DND-41 (cell line): Measurements from ENCODE around the gene ESYT2.

Experiments
- ATAC-seq: fragments of 200-7000 bp; cut with Tn5 transposase; 3 replicates; pipeline ENCODE4 v1.9.1; 2021; ENCODE audit warnings: low read depth; ENCODE audit not compliant: insufficient read depth
- DNase-seq: peaks from one replicate; pipeline ENCODE4 v3.0.0-alpha.2; 2020
- H2AFZ ChIP-seq: 2 replicates; pipeline ENCODE4 v1.6.0; 2012; ENCODE audit warnings: low read depth, low read length
- H3K27ac ChIP-seq: 2 replicates; pipeline ENCODE4 v1.5.1; 2012; ENCODE audit warnings: low read length, inconsistent platforms
- H3K27me3 ChIP-seq: fragments of 200-600 bp; sonication (generic); 2 replicates; pipeline ENCODE4 v1.6.0; 2012; ENCODE audit warnings: low read length, mild to moderate bottlenecking, inconsistent platforms; ENCODE audit not compliant: insufficient read depth, poor library complexity
- H3K36me3 ChIP-seq: 2 replicates; pipeline ENCODE4 v1.5.1; 2012; ENCODE audit warnings: low read length, inconsistent platforms; ENCODE audit not compliant: insufficient read depth
- H3K4me1 ChIP-seq: 2 replicates; pipeline ENCODE4 v1.5.1; 2012; ENCODE audit warnings: mild to moderate bottlenecking, low read length; ENCODE audit not compliant: insufficient read depth
- H3K4me2 ChIP-seq: 2 replicates; pipeline ENCODE4 v1.6.0; 2012; ENCODE audit warnings: mild to moderate bottlenecking, moderate library complexity, low read length, inconsistent platforms; ENCODE audit not compliant: insufficient read depth
- H3K4me3 ChIP-seq, 2 experiments: fragments of 200-600 bp in 1 of 2; shearing (Covaris generic) in 1 of 2; 2 replicates each; pipeline ENCODE4 v1.5.1; 2012 to 2016; ENCODE audit warnings: inconsistent platforms in 2 of 2, low read length in 2 of 2, mild to moderate bottlenecking in 2 of 2, low read depth in 1 of 2, moderate library complexity in 1 of 2
- H3K79me2 ChIP-seq: 2 replicates; pipeline ENCODE4 v1.6.0; 2012; ENCODE audit warnings: low read length, inconsistent platforms; ENCODE audit not compliant: insufficient read depth
- H3K9ac ChIP-seq: 2 replicates; pipeline ENCODE4 v1.6.0; 2012; ENCODE audit warnings: low read depth, mild to moderate bottlenecking, inconsistent platforms, low read length, moderate library complexity
- H3K9me3 ChIP-seq: 2 replicates; pipeline ENCODE4 v1.5.1; 2012; ENCODE audit warnings: low read length, moderate library complexity, mild to moderate bottlenecking, inconsistent platforms; ENCODE audit not compliant: insufficient read depth, severe bottlenecking
- H4K20me1 ChIP-seq: 2 replicates; pipeline ENCODE4 v1.6.0; 2012; ENCODE audit warnings: low read length; ENCODE audit not compliant: insufficient read depth
- EZH2 ChIP-seq: IDR thresholded peaks from 3 replicates; pipeline ENCODE4 v1.6.1; 2012; ENCODE audit warnings: borderline replicate concordance, low read depth, mild to moderate bottlenecking, moderate library complexity, low read length, inconsistent platforms; ENCODE audit not compliant: severe bottlenecking
- TF ChIP-seq, protein P1 (sequence below): IDR thresholded peaks from 2 replicates; pipeline ENCODE4 v1.5.1; 2012; ENCODE audit warnings: borderline replicate concordance, low read length, moderate library complexity, mild to moderate bottlenecking; ENCODE audit not compliant: poor library complexity, severe bottlenecking; ENCODE audit errors: extremely low read depth

The ESYT2 gene

DNA sequence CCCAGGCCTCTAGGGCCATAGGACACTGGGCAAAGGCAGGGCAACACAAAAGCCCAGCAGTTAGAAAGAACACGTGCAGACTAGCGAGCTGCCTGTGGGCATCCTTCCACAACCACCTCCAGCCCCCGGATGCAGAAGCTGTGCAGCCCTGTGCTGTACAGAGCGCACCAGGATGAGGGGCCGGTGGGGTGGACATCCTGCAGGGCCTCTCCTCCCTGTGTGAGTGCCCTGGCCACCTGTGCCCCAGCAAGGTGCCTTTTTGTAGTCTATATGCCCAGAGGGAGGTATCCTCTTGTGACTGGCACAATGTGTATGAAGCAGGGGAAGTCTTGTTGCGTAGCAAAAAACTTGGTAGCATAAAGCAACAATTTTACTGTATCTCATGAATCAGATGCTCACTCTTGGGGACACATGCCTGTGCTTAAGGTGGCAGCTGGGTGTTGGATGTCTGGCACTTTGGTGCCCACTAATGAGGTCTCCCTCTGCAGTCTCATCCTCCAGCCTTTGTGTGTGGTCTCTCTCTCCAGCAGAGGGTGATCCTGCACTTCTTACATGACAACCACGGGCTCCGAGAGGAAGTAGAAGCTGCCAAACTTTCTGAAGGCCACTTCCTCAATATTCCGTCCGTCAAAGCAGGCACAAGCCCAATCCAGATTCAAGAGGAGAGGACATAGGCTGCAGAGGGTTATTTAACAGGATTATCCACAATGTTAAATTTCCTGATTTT is 133.4 kb downstream of the ESYT2 start:
- H3K27me3 ChIP-seq = no peaks in the 10 kb centered on the region
- DNase-seq (no peak), ATAC-seq (peak; percentile 69)
- peaks cover 90% of the 10 kb centered on the region for H3K79me2 ChIP-seq
- no peak overlapping the region for H2AFZ ChIP-seq
- no peak overlapping the region for H3K4me3 ChIP-seq
- peaks cover 10% of the 10 kb centered on the region for H3K4me1 ChIP-seq
- no peak overlapping the region for H3K4me2 ChIP-seq
- TF ChIP-seq, protein P1, sequence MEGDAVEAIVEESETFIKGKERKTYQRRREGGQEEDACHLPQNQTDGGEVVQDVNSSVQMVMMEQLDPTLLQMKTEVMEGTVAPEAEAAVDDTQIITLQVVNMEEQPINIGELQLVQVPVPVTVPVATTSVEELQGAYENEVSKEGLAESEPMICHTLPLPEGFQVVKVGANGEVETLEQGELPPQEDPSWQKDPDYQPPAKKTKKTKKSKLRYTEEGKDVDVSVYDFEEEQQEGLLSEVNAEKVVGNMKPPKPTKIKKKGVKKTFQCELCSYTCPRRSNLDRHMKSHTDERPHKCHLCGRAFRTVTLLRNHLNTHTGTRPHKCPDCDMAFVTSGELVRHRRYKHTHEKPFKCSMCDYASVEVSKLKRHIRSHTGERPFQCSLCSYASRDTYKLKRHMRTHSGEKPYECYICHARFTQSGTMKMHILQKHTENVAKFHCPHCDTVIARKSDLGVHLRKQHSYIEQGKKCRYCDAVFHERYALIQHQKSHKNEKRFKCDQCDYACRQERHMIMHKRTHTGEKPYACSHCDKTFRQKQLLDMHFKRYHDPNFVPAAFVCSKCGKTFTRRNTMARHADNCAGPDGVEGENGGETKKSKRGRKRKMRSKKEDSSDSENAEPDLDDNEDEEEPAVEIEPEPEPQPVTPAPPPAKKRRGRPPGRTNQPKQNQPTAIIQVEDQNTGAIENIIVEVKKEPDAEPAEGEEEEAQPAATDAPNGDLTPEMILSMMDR = peak; percentile 52
- no peak for TF ChIP-seq EZH2
- peaks cover 92% of the 10 kb centered on the region for H3K36me3 ChIP-seq
- H3K9me3 ChIP-seq = no peaks in the 10 kb centered on the region
- H3K27ac ChIP-seq = no peak overlapping the region
- H3K9ac ChIP-seq = no peak overlapping the region
- peaks cover 54% of the 10 kb centered on the region for H4K20me1 ChIP-seq

DNA sequence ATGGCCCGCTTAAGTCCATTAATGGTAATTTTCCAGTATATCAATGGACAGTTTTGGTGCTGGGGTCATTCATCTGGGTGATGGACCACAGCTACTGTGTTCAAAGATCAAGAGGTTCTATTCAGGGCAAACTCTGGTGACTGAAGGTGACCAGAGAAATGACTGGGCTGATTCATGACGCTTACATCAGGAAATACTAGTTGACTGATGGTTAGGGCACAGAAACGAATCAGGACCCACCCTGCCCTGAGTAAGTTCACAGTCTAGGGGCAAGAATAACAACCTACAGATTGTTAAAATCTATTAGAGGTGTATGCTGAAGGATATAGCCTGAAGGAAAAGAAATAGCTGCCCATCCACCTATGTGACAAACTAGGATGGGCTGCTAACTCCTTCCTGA is 134.3 kb downstream of the ESYT2 start:
- H3K36me3 ChIP-seq = peaks cover 92% of the 10 kb centered on the region
- ATAC-seq (no peak), DNase-seq (no peak)
- H3K27ac ChIP-seq = no peak overlapping the region
- H3K4me1 ChIP-seq = peaks cover 2% of the 10 kb centered on the region
- no peak overlapping the region for H3K9ac ChIP-seq
- H3K79me2 ChIP-seq = peaks cover 83% of the 10 kb centered on the region
- H3K4me3 ChIP-seq = no peak overlapping the region
- TF ChIP-seq EZH2 = no peak
- TF ChIP-seq, protein P1 = no peak
- H4K20me1 ChIP-seq = peaks cover 50% of the 10 kb centered on the region
- H3K27me3 ChIP-seq = no peaks in the 10 kb centered on the region
- H3K4me2 ChIP-seq = no peak overlapping the region
- H2AFZ ChIP-seq = no peak overlapping the region
- no peaks in the 10 kb centered on the region for H3K9me3 ChIP-seq

DNA sequence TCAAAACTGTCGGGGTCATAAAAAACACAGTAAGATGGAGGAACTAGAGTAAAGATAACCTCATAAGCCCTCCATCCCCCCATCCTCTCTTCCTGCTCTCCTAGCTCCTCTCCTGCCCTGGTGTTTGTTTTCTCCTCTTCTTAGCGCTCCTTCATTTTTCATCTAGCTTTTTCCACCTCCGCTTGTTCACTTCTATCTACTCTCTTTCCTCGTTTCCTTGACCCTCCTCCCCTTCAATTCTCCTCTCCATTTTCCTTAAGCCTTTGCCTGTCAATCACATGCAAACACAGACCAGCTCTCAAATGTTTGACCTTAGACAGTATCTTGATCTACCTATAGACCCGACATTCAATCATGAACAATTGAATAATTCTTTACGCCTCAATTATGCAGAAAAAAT is 134.7 kb downstream of the ESYT2 start:
- DNase-seq (no peak), ATAC-seq (0 out of 3 replicates have a peak, but pooled peaks have one; percentile 15)
- Histone ChIP-seq H3K9me3 (no peaks in the 10 kb centered on the region), H3K9ac (no peak overlapping the region), H3K36me3 (peaks cover 93% of the 10 kb centered on the region), H3K4me3 (no peak overlapping the region), H4K20me1 (peaks cover 48% of the 10 kb centered on the region), H3K27me3 (no peaks in the 10 kb centered on the region), H3K27ac (no peak overlapping the region), H2AFZ (no peak overlapping the region), H3K4me2 (no peak overlapping the region), H3K79me2 (peaks cover 78% of the 10 kb centered on the region), H3K4me1 (no peaks in the 10 kb centered on the region; the same call in 1 of the 2 replicates)
- TF ChIP-seq, protein P1 = no peak
- no peak for TF ChIP-seq EZH2
